Measurements from ENCODE around the gene ZSCAN31. TPM values are rescaled to one million over a fixed set of nuclear protein-coding genes. Genes with fewer than 3 reads are reported as not detected.

ZSCAN31 gene
- total and polyA plus RNA-seq, 2 experiments from 2014 or later: 0.54 to 1.5 TPM

DNA sequence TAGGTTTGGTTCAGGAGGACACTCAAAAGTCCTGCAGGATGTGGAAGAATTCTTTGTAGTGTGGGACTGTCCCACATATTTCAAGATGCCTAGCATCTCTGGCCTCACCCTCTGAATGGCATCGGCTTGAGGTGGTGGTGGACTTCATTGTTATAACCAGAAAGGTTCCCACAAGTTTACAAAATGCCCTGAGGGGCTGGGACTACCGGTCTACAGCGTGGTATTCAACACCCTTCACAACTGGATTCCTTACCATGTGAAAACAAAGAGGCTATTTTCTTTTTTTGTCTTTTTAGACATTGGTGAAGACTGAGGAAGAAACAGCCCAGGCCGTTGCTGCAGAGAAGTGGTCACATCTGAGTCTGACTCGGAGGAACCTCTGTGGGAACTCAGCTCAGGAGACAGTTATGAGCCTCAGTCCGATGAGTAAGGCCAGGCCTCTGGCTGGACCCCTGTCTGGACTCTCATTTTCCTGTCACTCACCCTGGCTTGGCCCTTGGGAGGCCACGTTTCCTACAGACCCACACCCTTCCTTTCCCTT lies 39.4 kb downstream of the ZSCAN31 start:
- Histone ChIP-seq H4K20me1 (ENCODE audit: insufficient read depth) (no peaks in the 10 kb centered on the region), H3K9ac (no peak overlapping the region), H3K36me3 (ENCODE audit: low read depth) (peaks cover 7% of the 10 kb centered on the region; the same call in 1 of the 2 replicates), H3K27ac (no peak overlapping the region), H3K4me3 (no peak overlapping the region), H3K4me1 (ENCODE audit: insufficient read depth) (no peaks in the 10 kb centered on the region), H3F3A (ENCODE audit: insufficient read depth) (no peaks in the 10 kb centered on the region), H3K9me2 (ENCODE audit: insufficient read depth) (no peaks in the 10 kb centered on the region), H3K27me3 (replicated peaks; ENCODE audit: insufficient read depth) (no peaks in the 10 kb centered on the region), H3K9me3 (ENCODE audit: low read depth) (no peaks in the 10 kb centered on the region), H2AFZ (no peak overlapping the region), H3K4me2 (ENCODE audit: unreplicated experiment) (no peak overlapping the region), H3K79me2 (ENCODE audit: insufficient read depth) (no peaks in the 10 kb centered on the region)
- TF ChIP-seq EZH2 (IDR thresholded peaks at IDR 0.05; ENCODE audit: insufficient read depth, poor library complexity, severe bottlenecking) (no peak), EZH2phosphoT487 (IDR thresholded peaks at IDR 0.05; ENCODE audit: insufficient read depth, low read depth) (no peak)
- in situ Hi-C loops (cut with MboI): no loop called here
- 95 to 98% methylated on average over 7 of the region's 7 CpGs for WGBS, 2 experiments (ENCODE audit: low coverage in 1 of 2, low lambda C conversion rate in 2 of 2, missing lambda C conversion rate in 2 of 2)
- no peak for DNase-seq

DNA sequence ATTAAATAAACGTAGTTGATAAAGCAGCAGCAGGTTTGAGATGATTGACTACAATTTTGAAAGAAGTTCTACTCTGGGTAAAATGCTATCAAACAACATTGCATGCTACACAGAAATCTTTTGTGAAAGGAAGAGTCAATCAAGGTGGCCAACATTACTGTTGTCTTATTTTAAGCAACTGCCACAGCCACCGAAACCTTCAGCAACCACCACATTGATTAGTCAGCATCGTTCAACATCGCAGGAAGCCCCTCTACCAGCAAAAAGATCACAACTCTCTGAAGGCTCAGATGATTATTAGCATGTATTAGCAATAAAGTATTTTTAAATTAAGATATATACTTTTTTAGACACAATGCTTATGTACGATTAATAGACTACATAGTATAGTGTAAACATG lies 40.6 kb downstream of the ZSCAN31 start:
- no peak overlapping the region for H3K4me2 ChIP-seq (ENCODE audit: unreplicated experiment)
- no peak for DNase-seq
- no peak overlapping the region for H3K27ac ChIP-seq
- H4K20me1 ChIP-seq (ENCODE audit: insufficient read depth): no peaks in the 10 kb centered on the region
- H3K36me3 ChIP-seq (ENCODE audit: low read depth): no peaks in the 10 kb centered on the region
- in situ Hi-C loops (cut with MboI): no loop called here
- H3K9me2 ChIP-seq (ENCODE audit: insufficient read depth): no peaks in the 10 kb centered on the region
- no peak overlapping the region for H3K9ac ChIP-seq
- H3F3A ChIP-seq (ENCODE audit: insufficient read depth): no peaks in the 10 kb centered on the region
- no peaks in the 10 kb centered on the region for H3K27me3 ChIP-seq (replicated peaks; ENCODE audit: insufficient read depth)
- 95 to 97% methylated on average over 5 of the region's 5 CpGs for WGBS, 2 experiments (ENCODE audit: low coverage in 1 of 2, low lambda C conversion rate in 2 of 2, missing lambda C conversion rate in 2 of 2)
- no peaks in the 10 kb centered on the region for H3K4me1 ChIP-seq (ENCODE audit: insufficient read depth)
- no peak for TF ChIP-seq EZH2 (IDR thresholded peaks at IDR 0.05; ENCODE audit: insufficient read depth, poor library complexity, severe bottlenecking)
- TF ChIP-seq EZH2phosphoT487 (IDR thresholded peaks at IDR 0.05; ENCODE audit: insufficient read depth, low read depth): no peak
- no peak overlapping the region for H3K4me3 ChIP-seq
- H3K9me3 ChIP-seq (ENCODE audit: low read depth): no peaks in the 10 kb centered on the region
- H2AFZ ChIP-seq: no peak overlapping the region
- no peaks in the 10 kb centered on the region for H3K79me2 ChIP-seq (ENCODE audit: insufficient read depth)

DNA sequence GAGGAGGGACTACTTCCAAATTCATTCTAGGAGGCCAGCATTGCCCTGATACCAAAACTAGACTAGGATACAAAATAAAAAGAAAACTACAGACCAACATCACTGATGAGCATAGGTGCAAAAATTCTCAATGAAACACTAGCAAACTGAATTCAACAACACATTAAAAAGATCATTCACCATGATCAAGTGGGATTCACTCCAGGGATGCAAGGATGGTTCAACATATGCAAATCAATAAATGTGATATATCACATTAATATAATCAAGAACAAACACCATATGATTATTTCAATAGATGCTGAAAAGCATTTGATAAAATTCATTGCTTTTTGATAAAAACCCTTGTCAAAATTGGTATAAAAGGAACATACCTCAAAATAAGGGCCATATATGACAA lies 44.4 kb downstream of the ZSCAN31 start:
- Histone ChIP-seq H3K4me2 (ENCODE audit: unreplicated experiment) (no peak overlapping the region), H3K9me3 (ENCODE audit: low read depth) (no peaks in the 10 kb centered on the region), H3K27me3 (replicated peaks; ENCODE audit: insufficient read depth) (no peaks in the 10 kb centered on the region), H3K4me3 (no peak overlapping the region), H3K4me1 (ENCODE audit: insufficient read depth) (no peaks in the 10 kb centered on the region), H3F3A (ENCODE audit: insufficient read depth) (no peaks in the 10 kb centered on the region), H3K36me3 (ENCODE audit: low read depth) (peaks cover 15% of the 10 kb centered on the region; the same call in 1 of the 2 replicates), H3K79me2 (ENCODE audit: insufficient read depth) (no peaks in the 10 kb centered on the region), H4K20me1 (ENCODE audit: insufficient read depth) (no peaks in the 10 kb centered on the region), H2AFZ (no peak overlapping the region), H3K27ac (no peak overlapping the region), H3K9ac (no peak overlapping the region), H3K9me2 (ENCODE audit: insufficient read depth) (no peaks in the 10 kb centered on the region)
- TF ChIP-seq EZH2phosphoT487 (IDR thresholded peaks at IDR 0.05; ENCODE audit: insufficient read depth, low read depth): no peak
- no peak for TF ChIP-seq EZH2 (IDR thresholded peaks at IDR 0.05; ENCODE audit: insufficient read depth, poor library complexity, severe bottlenecking)
- no peak for DNase-seq
- in situ Hi-C loops (cut with MboI): no loop called here

DNA sequence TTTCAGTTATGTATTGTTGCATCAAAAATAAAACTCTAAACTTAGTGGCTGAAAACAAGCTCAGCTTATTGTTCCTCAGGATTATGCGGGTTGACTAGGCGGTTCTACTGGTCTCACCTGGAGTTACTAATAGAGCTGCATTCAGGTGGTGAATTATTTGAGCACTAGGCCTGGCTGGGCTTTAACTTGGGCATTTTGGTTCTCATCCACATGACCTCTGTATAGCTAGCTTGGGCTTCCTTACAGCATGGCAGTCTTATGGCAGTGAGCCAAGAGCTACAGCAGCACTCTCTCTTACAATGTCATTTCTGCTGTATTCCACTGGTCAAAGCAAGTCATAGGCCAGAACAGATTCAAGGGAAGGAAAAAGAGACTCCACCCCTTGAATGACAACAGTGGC lies 53.0 kb downstream of the ZSCAN31 start:
- Histone ChIP-seq H3K9me3 (ENCODE audit: low read depth) (no peaks in the 10 kb centered on the region), H3K9me2 (ENCODE audit: insufficient read depth) (no peaks in the 10 kb centered on the region), H3K4me2 (ENCODE audit: unreplicated experiment) (peak overlapping the region; percentile 95), H3K27ac (no peak overlapping the region), H3K9ac (no peak overlapping the region), H3K4me3 (no peak overlapping the region), H4K20me1 (ENCODE audit: insufficient read depth) (no peaks in the 10 kb centered on the region), H2AFZ (no peak overlapping the region), H3K27me3 (replicated peaks; ENCODE audit: insufficient read depth) (no peaks in the 10 kb centered on the region), H3K79me2 (ENCODE audit: insufficient read depth) (peaks cover 24% of the 10 kb centered on the region), H3K36me3 (ENCODE audit: low read depth) (peaks cover 6% of the 10 kb centered on the region; the same call in 1 of the 2 replicates), H3F3A (ENCODE audit: insufficient read depth) (0 out of 2 replicates have a peak, but pooled peaks cover 3% of the 10 kb centered on the region), H3K4me1 (ENCODE audit: insufficient read depth) (no peaks in the 10 kb centered on the region)
- 98 to 100% methylated on average over 2 of the region's 2 CpGs for WGBS, 2 experiments (ENCODE audit: low coverage in 1 of 2, low lambda C conversion rate in 2 of 2, missing lambda C conversion rate in 2 of 2)
- TF ChIP-seq EZH2phosphoT487 (IDR thresholded peaks at IDR 0.05; ENCODE audit: insufficient read depth, low read depth) (no peak), EZH2 (IDR thresholded peaks at IDR 0.05; ENCODE audit: insufficient read depth, poor library complexity, severe bottlenecking) (no peak)
- peak; percentile 17 for DNase-seq
- in situ Hi-C loops (cut with MboI): no loop called here

Data from GM23248 (cell line).